Stimulated activated CD8-positive, alpha-beta memory T cell treated with anti-CD3 and anti-CD28 coated beads, Interleukin-15, amount 100 ng/mL, for 24 hours (primary cell): Measurements from ENCODE around the gene PRDM7.
"Not testable (repeated sequence)": the region's sequence is repeated elsewhere in the genome, so short reads cannot be mapped to it uniquely, and the experiment has no call there.

Experiments used
- DNase-seq: peaks from one replicate; pipeline ENCODE4 v3.0.0-alpha.2; 2020; ENCODE audit warnings: low read depth

The PRDM7 gene

DNA sequence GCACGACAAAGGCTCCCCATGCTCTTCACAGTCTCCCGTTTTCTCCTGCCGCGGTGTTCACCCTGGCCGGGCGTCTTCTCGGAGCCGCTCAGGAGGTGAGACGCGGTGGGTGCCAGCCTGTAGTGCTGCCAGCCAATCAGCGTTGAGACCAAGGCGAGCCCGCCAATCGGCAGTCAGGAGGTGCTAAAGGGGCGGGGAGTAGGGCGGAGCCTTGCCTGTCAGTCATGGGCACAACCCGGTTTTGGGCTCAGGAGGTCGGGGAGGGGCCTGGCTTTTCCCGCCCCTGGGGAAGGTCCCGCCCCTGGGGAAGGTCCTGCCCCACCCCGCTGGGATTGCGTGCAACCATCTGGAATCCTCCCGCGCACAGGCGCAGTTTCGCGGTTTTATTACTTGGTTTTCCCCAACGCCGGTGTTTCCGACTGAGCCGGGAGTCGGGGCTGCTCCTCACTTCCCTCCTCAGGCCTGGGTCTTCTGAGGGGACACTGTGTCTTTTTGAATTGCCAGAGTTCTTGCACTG, at the start of gene PRDM7:
Gene PRDM7, minus strand, starts transcription at position 92 of the 517 bp plus-strand sequence. CDS start 1,421 bp downstream, outside the sequence.
- DNase-seq, result peak; percentile 87

DNA sequence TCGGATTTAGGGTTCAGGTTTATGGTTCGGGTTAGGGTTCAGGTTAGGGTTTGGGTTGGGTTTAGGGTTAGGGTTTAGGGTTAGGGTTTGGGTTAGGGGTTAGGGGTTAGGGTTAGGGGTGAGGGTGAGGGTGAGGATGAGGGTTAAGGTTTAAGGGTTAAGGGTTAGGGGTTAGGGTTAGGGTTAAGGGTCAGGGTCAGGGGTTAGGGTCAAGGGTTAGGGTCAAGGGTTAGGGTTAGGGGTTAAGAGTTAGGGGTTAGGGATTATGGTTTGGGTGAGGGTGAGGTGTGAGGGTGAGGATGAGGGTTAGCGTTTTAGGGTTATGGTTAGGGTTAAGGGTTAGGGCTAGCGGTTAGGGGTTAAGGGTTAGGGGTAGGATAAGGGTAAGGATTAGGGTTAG, 44.7 kb upstream of the PRDM7 start:
- DNase-seq, result not testable (repeated sequence)

DNA sequence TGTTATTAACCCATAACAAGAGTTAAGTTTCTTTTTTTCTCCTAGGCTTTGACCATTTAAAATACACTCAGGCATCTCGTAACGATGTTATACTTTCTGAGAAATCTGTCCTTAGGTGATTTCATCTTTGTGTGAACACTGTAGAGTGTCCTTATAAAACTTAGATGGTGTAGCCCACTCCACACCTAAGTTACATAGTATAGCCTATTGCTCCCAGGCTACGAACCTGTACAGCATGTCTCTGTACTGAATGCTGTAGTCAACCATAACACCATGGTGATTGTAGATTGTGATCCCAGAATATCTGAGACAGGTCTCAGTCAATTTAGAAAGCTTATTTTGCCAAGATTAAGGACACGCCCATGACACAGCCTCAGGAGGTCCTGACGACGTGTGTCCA, 30.5 kb upstream of the PRDM7 start:
- not testable (repeated sequence) for DNase-seq

DNA sequence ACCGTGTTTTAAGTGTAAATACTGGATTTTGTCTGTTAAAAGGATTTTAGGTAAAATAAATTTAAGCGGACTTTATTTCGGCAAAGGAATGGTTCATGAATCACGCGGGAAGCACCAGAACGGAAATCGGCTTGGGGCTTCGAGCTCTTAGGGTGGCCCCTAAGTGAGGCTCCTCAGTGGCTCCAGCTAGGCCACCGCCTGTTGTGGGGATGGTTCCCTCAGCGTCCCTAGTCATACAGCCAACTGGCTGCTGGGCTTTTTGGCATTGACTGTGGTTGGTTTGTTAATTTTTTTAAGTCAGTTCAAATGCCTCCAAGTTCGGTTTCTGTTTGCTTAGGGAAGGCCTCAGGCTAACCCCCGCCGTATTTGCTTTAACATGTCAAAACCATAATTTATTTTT, 29.9 kb upstream of the PRDM7 start:
- not testable (repeated sequence) for DNase-seq

DNA sequence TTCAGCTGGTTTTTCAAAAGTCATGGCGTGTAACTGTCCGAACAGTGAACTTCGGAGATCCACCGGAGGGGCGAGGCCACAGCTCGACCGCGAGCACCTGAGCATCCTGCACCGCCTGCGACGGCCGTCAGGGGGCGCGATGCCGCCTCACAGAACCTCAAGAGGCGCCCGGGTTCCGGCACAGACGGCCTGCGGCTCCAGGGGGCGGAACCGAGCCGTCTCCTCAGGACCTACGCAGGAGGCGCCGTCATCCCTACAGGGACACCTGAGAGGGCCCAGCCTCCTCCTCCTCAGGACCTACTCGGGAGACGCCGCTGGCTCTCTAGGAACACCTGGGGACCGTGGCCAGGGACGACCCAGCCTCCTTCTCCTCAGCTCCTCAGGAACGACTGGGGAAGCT, 29.1 kb upstream of the PRDM7 start:
- DNase-seq, result not testable (repeated sequence)

DNA sequence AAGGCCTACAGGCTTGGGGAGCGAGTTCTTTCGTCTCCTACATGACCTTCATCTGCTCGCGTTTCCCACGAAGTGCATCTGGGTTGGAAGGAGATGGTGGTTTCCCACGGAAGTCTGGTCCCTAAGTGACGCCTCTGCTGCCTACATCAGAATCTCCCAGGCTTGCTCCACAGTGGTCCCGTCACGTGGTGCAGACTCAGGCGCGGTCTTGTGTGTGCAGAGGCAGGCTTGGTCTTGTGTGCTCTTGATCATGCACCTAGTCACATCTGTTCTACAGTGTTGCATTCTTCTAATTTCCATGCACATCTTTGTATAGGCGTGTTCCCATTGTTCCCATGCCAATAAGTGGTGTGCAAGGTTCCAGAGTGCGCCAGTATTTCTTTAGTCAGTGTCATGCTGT, 27.6 kb upstream of the PRDM7 start:
- DNase-seq, result not testable (repeated sequence)

DNA sequence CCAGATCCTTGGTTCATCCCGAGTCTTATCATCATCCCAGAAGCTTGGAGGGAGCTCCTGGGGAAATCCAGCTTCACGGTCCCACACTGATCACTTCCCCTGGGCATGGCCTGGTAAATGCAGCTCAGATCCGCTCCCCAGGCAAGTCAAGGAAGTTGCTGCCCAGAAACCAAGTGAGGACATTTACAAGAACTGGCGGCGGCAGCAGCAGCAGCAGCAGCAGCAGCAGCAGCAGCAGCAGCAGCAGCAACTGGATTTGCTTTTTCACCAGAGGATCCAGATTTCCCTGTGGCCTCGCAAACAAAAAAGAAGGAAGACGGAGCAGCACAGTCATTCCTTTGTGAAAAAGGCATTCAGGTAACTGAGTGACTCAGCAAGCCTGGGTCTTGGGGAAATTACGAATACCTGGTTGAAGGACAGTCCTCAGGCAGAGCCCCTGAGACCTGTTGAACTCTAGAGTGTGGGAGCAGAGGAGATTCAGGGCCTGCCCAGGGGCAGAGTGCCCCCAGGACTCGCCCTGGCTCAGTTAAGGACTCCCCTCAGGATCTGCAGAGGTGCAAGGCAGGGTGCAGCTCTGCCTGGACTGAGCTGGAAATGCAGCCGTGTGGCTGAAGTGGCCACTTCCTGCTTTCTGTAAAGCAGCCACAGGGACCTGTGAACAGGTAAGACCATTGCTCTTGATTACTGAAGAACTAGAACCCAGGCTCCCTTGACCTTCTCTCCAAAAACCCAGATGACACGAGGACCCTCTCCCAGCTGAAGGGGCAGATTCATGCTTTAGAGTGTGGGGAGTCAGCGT, 25.2 kb upstream of the PRDM7 start:
- not testable (repeated sequence) for DNase-seq

DNA sequence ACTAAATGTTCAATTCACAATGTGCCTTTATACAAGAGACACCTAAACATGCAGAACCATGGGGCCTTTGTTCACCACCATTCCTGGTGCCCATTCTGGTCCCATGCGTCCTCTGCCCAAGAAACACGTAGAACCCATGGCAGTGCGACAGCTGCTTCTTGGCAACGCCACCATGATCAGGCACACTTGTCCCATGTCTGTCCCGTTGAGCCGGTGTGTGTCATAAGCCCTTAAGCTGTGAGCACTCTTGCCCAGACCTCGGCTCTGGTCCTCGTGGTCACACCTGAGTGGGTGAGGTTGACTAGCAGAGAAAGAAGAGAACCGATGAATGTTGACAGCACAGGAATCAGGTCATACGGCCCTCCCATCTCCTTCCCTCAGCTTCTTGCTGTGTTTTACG, 24.2 kb upstream of the PRDM7 start:
- DNase-seq, result not testable (repeated sequence)

DNA sequence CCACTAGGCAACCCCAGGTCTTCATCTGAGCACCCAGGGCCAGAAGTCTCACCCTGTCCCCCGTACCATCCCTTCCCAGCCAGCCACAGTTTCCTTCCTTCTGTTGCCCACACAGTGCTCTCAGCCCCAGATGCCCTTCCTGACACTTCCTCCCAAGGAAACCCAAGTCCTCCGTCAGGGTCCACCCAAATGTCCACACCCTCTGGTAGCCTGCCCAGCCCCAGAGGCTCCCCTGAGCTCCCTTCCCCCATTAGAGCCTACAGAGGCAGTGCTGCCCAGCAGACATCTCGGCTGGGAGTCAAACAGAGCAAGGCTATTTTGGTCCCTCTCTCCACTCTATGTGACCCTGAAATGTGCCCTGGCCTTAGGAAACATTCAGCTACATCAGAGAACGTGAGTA, 23.7 kb upstream of the PRDM7 start:
- DNase-seq, result not testable (repeated sequence)

DNA sequence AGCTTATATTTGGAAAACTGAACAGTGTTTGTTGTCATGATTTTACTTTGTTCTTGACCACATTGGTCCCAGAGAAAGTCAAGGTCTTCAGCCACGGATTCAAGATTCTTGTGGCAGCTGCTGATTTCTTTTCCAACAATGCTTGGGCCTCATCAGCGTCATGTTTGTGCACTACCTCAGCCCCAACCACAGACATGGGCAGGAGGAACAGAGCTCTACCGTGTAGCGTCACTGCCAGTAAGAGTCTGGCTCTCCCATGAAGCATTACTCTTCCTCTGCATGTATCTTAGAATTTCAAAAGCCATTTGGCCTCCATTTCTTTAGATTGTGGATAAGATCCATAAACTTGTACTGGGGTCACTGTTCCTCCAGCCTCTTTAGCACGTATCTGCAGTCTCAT, 23.1 kb upstream of the PRDM7 start:
- not testable (repeated sequence) for DNase-seq

DNA sequence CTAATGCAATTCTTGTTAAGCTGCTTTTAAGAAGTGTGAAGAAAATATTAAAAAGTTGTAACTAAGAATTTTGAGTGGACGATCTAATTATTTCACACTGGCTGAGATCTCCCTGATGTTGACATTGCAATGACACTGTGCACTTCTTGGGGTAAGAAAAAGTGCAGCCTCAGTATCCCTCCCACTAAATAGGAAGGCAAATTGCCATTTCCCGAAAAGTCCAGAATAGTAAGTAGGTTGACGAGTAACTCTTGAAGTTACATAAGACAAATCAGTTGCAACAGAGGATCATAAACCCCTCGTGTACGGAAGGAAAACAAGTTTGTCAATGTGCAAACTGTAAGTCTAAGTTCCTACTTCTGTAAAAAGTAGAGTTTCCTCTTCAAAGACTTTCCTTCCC, 21.8 kb upstream of the PRDM7 start:
- not testable (repeated sequence) for DNase-seq

DNA sequence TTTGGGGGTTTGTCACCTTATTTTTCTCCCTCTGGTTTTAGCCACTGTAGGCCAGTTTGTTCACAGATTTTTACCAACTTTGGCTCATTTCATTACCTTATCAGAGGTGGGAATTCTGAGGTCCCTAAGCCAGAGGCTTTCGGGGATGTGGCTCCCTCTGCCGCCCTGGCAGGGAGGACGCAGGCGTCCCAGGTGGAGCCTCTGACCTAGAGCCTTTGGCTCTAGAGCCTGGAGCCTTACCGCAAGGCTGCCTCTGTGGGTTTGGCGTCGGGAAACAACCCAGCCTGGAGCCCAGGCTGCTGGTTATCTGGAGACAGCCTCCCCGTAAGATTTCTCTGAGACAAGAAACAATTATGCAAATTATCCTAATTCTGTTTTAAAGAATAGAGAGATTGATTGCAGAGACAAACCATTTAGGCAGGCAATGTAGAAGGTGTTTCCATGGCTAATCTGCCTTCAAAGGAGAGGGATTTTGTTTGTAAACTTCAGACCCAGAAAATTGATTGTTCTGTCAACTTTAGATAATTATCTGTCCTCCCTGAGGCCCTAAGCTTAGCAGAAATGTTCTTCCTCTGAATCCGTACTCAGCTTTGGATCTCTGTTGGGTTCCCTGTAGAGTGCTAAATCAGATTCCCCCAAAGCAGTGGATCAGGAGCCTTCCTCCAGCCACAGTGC, 20.0 kb upstream of the PRDM7 start:
- not testable (repeated sequence) for DNase-seq

DNA sequence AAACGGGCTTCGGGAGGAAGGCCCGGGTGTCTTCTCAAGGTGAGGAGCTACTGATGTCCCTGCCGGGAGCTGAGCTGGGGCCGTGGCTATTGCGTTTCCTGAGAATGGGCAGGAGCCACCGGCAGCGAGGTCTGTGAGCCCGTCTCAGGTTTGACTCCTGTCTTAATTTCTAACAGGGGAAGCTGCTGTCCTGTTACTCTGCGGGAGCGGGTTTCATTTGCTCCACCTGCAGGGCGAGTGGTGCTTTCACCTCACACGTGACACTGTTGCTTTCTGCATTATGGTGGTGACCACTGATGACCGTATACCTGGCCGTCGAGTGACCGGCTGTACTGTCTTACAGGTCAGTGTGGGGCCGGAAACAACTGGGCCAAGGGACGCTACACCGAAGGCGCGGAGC, 17.7 kb upstream of the PRDM7 start:
- not testable (repeated sequence) for DNase-seq

DNA sequence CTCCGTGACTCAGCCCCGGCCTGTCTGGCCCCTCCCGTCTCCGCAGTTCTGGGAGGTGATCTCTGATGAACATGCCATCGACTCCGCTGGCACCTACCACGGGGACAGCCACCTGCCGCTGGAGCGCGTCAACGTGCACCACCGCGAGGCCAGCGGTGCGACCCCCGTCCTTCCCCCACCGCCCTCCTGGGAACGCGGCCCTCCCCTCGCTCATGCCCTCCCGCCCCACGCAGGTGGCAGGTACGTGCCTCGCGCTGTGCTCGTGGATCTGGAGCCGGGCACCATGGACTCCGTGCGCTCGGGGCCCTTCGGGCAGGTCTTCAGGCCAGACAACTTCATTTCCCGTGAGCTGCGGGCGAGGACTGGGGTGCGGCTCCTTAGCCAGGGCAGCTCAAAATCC, 17.2 kb upstream of the PRDM7 start:
- DNase-seq, result not testable (repeated sequence)

DNA sequence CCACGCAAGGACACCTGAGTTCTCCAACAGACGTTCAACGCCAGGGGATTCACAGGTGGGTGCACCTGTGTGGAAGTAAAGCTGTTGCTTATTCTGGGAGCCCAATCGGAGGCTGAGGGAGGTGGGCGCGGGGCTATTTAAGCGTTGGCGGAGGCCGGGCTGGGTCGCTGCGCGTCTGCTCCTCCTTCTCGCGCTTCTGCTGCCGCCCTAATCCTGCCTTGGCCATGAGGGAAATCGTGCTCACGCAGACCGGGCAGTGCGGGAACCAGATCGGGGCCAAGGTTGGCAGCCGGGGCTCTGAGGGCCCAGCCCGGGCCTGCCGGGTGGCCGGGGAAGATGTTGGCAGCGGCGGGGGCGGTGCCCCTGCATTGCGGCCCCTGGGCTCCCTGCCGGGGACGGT, 16.7 kb upstream of the PRDM7 start:
- DNase-seq, result not testable (repeated sequence)

DNA sequence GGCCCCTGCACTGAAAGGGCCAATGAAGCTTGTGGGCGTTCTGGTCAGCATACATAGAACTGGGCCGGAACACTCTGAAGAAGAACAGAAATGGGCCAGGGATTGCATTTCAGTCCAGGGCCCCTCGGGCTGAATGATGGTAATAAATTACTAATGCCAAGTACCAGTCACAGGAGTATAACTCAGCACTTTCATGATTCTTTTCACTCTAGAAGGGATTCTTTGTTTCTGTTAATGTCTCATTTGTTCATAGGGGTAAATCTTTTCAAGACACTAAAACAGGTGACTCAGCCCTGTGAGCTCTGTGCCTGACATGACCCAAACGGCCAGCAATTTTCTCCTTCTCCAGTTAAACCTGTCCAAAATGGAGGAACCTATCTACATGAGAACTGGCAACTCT, 15.7 kb upstream of the PRDM7 start:
- not testable (repeated sequence) for DNase-seq

DNA sequence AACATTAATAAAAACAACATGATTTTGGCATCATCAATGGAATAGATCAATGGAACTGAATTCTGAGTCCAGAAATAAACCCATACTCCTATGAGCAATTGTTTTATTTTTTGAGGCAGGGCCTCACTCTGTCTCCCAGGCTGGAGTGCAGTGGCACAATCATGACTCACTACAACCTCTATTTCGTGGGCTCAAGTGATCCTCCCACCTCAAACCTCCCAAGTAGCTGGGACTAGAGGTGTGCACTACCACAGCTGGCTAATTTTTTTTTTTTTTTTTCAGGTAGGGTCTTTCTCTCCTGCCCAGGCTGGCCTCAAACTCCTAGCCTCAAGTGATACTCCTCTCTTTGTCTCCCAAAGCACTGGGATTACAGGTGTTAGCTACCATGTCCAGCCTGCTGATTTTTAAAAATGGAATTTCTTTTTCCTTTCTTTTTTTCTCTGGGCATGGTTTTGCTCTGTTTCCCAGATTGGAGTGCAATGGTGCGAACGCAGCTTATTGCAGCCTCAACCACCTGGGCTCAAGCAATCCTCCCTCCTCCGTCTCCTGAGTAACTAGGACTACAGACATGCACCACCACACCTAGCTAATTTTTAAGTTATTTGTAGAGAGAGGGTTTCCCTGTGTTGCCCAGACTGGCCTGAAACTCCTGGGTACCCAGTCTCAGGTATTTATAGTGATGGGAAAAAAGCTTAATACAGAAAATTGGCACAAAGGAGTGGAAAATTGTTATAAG, 7.3 kb upstream of the PRDM7 start:
- no peak for DNase-seq

DNA sequence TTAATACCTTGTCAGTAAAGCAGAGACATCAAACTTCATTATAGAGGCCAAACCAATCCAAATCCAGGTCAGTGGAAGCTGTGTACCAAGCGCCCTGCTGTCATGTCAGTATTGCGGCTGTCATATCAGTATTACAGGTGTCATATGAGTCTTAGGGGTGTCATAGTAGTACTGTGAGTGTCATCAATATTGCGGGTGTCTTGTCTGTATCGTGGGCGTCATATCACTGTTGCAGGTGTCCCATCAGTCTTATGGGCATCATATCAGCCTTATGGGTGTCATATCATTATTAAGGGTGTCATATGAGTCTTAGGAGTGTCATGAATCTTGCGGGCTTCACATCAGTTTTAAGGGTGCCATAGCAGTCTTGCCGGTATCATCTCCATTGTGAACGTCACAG, 6.0 kb upstream of the PRDM7 start:
- DNase-seq, result no peak

DNA sequence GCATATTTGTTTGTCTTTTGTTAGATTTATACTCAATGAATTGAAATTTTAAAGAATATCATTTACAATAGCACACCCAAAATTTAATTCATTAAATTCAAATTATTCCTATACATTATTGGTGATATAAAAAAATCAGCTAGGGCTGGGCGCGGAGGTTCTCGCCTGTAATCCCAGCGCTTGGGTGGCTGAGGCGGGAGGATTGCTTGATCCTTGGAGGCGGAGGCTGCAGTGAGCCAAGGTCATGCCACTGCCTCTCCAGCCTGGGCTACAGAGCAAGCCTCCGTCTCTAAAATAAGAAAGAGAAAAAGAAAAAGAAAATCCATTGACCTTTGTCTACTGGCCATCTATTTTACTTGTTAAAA, 4.5 kb upstream of the PRDM7 start:
- DNase-seq, result no peak

DNA sequence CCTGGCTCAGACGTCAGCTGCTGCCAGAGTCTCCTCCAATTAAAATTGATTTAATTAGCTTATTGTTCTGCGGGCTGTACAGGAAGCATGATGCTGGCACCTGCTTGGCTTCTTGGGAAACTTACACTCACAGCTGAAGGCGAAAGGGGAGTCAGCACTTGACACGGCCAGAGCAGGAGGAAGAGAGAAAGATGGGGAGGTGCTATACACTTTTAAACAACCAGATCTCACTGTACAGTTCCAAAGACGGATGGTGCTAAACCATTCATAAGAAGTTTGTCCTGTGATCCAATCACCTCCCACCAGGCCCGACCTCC, 1.4 kb upstream of the PRDM7 start:
- no peak for DNase-seq

DNA sequence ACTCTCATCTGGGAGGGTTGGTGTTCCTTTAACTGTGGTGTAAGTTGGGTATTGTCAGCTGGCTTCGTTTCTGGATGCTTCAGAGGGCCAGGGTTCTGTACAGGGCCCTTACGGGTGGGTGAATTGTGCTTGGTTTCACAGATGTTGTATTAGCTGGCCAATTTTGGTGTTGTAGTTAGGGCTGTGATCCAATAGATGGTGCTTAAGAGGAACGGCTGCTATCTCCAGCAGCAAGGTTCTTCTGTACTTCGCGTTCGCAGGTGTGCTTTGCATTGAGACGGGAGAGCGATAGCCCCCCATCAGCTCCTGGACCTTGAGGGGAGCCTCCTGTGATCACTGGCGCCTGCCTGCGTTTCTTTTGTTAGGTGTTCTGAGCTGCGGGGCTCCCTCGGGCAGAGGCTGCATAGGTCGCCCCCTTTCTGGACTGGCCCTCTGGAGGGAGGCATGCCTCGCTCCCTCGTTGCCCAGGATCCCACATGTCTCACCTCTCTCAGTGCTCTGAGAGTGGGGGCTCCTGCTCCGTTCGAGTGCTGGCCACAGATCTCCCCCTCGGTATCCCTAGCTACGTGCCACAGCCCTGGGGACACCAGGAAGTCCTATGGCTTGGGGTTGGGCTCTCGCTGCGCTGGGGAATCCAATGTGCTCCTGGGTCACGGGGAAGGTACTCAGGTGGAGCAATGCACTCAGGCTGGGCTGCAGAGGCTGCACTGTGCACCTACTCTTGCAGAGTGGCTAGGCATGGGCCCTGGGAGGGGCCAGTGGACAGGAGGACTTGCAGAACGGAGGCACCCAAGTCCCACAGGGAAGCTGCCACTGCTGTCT, 837 bp upstream of the PRDM7 start:
- DNase-seq, result no peak
